Astrocyte of the spinal cord (primary cell): ENCODE measurements around the gene MYOZ1.
"Not testable (repeated sequence)": the region's sequence is repeated elsewhere in the genome, so short reads cannot be mapped to it uniquely, and the experiment has no call there.

Experiments used
- DNase-seq: peaks from one replicate; pipeline ENCODE4 v3.0.0; 2011; ENCODE audit warnings: low read depth, low spot score
- H3K4me3 ChIP-seq: 2 replicates; pipeline ENCODE4 v1.5.1; 2011; ENCODE audit warnings: low read depth, mild to moderate bottlenecking, low read length, moderate library complexity
- CTCF ChIP-seq: IDR thresholded peaks from 2 replicates; pipeline ENCODE4 v1.5.1; 2012; ENCODE audit warnings: low read depth, mild to moderate bottlenecking, low read length, inconsistent platforms
- in situ Hi-C: cut with HindIII; loops from 2 replicates; pipeline ENCODE4 v1.10.0; 2017; ENCODE audit warnings: low sequenced_read_pairs

The MYOZ1 gene

GRCh38 chr10:73641328-73642060 lies at the start of gene MYOZ1:
TSS of gene MYOZ1 (minus strand) at chr10:73641474. CDS start at chr10:73640017, 1,457 bp downstream.
- no peak for TF ChIP-seq CTCF
- in situ Hi-C loops = no loop called here
- no peak for DNase-seq
- H3K4me3 ChIP-seq = no peak within 1 kb of the TSS

- DNase-seq, H3K4me3 ChIP-seq, in situ Hi-C loops: not testable (repeated sequence)
Observed at GRCh38 chr10:73690755-73691154, 49.5 kb upstream of the MYOZ1 start.

GRCh38 chr10:73689596-73689995 lies 48.3 kb upstream of the MYOZ1 start:
- DNase-seq, in situ Hi-C loops, H3K4me3 ChIP-seq: not testable (repeated sequence)

GRCh38 chr10:73687641-73688040 lies 46.4 kb upstream of the MYOZ1 start:
- in situ Hi-C loops, DNase-seq, H3K4me3 ChIP-seq: not testable (repeated sequence)

GRCh38 chr10:73674546-73674945 lies 33.3 kb upstream of the MYOZ1 start:
- H3K4me3 ChIP-seq, DNase-seq, in situ Hi-C loops: not testable (repeated sequence)

- DNase-seq, in situ Hi-C loops, H3K4me3 ChIP-seq: not testable (repeated sequence)
Observed at GRCh38 chr10:73668378-73668777, 27.1 kb upstream of the MYOZ1 start.

- H3K4me3 ChIP-seq, in situ Hi-C loops, DNase-seq: not testable (repeated sequence)
Observed at GRCh38 chr10:73666153-73666809, 25.0 kb upstream of the MYOZ1 start.

GRCh38 chr10:73665581-73665980 lies 24.3 kb upstream of the MYOZ1 start:
- DNase-seq, H3K4me3 ChIP-seq, in situ Hi-C loops: not testable (repeated sequence)

GRCh38 chr10:73664156-73665040 lies 23.1 kb upstream of the MYOZ1 start:
- DNase-seq, in situ Hi-C loops, H3K4me3 ChIP-seq: not testable (repeated sequence)

GRCh38 chr10:73663621-73664020 lies 22.3 kb upstream of the MYOZ1 start:
- DNase-seq, in situ Hi-C loops, H3K4me3 ChIP-seq: not testable (repeated sequence)

- H3K4me3 ChIP-seq, DNase-seq, in situ Hi-C loops: not testable (repeated sequence)
Observed at GRCh38 chr10:73662705-73663104, 21.4 kb upstream of the MYOZ1 start.

GRCh38 chr10:73655990-73656298 lies 14.7 kb upstream of the MYOZ1 start, which contains the start of gene SYNPO2L:
TSS of gene SYNPO2L (minus strand) at chr10:73656029. CDS start at chr10:73655922, 107 bp downstream.
- no peak for TF ChIP-seq CTCF
- no peak for DNase-seq
- no peak within 1 kb of the TSS for H3K4me3 ChIP-seq
- in situ Hi-C loops = no loop called here
